HG03521 (cell line): Measurements from ENCODE around the gene RNU1-3.
"Not testable (repeated sequence)": the region's sequence is repeated elsewhere in the genome, so short reads cannot be mapped to it uniquely, and the experiment has no call there.

Experiments
- ATAC-seq: cut with Tn5 transposase; IDR thresholded peaks from one replicate; pipeline ENCODE4 v1.9.1; 2021; ENCODE audit warnings: mild to moderate bottlenecking, moderate library complexity; ENCODE audit not compliant: unreplicated experiment

RNU1-3 gene

GRCh38 chr1:16623337-16623736 lies 43.4 kb downstream of the RNU1-3 start:
- ATAC-seq, result not testable (repeated sequence)

- not testable (repeated sequence) for ATAC-seq
These were observed 45.0 kb downstream of the RNU1-3 start for GRCh38 chr1:16621681-16622315.

- ATAC-seq, result no peak
These were observed 45.5 kb downstream of the RNU1-3 start for GRCh38 chr1:16621300-16621658.

- ATAC-seq, result not testable (repeated sequence)
These were observed 46.8 kb downstream of the RNU1-3 start for GRCh38 chr1:16619803-16620501.

GRCh38 chr1:16618719-16619118 lies 48.0 kb downstream of the RNU1-3 start:
- ATAC-seq, result no peak

- ATAC-seq, result no peak
These were observed 48.8 kb downstream of the RNU1-3 start for GRCh38 chr1:16617778-16618580.

GRCh38 chr1:16617114-16617631 lies 49.6 kb downstream of the RNU1-3 start:
- ATAC-seq, result no peak
